GM23338 (cell line): ENCODE results near the gene UPF1. TPM values are rescaled to one million over a fixed set of nuclear protein-coding genes. Genes with fewer than 3 reads are reported as not detected.

Source experiments
- ATAC-seq: fragments of 200-7000 bp; cut with Tn5 transposase; 3 replicates; pipeline ENCODE4 v1.9.1; 2020
- DNase-seq: peaks from one replicate; pipeline ENCODE4 v3.0.0-alpha.2; 2015; ENCODE audit warnings: low spot score
- H2AFZ ChIP-seq: fragments of 200-600 bp; sonication (generic); 2 replicates; pipeline ENCODE4 v1.8.0; 2016; ENCODE audit warnings: antibody characterized with exemption, mild to moderate bottlenecking, moderate library complexity
- H3F3A ChIP-seq: fragments of 200-600 bp; sonication (generic); replicated peaks from 2 replicates; pipeline ENCODE4 v1.8.0; 2017; ENCODE audit warnings: antibody characterized with exemption, mixed run types, low read depth
- H3K27ac ChIP-seq: fragments of 200-600 bp; sonication (generic); 2 replicates; pipeline ENCODE4 v1.6.1; 2016; ENCODE audit warnings: low read depth
- H3K27me3 ChIP-seq: fragments of 200-600 bp; sonication (generic); 2 replicates; pipeline ENCODE4 v1.8.0; 2016; ENCODE audit warnings: mild to moderate bottlenecking, mixed run types, moderate library complexity; ENCODE audit not compliant: insufficient read depth
- H3K36me3 ChIP-seq: fragments of 200-600 bp; sonication (generic); 2 replicates; pipeline ENCODE4 v1.8.0; 2016; ENCODE audit warnings: mild to moderate bottlenecking; ENCODE audit not compliant: insufficient read depth
- H3K4me1 ChIP-seq: fragments of 200-600 bp; sonication (generic); 2 replicates; pipeline ENCODE4 v1.8.0; 2016; ENCODE audit warnings: mild to moderate bottlenecking, moderate library complexity; ENCODE audit not compliant: insufficient read depth
- H3K4me2 ChIP-seq: fragments of 200-600 bp; sonication (generic); 2 replicates; pipeline ENCODE4 v1.7.1; 2017; ENCODE audit warnings: mixed run types
- H3K4me3 ChIP-seq: fragments of 200-600 bp; sonication (generic); 2 replicates; pipeline ENCODE4 v1.6.1; 2016; ENCODE audit warnings: mixed run types
- H3K79me2 ChIP-seq: fragments of 200-600 bp; sonication (generic); replicated peaks from 2 replicates; pipeline ENCODE4 v1.8.0; 2017; ENCODE audit warnings: mild to moderate bottlenecking; ENCODE audit not compliant: insufficient read depth
- H3K9me2 ChIP-seq: fragments of 200-600 bp; sonication (generic); 2 replicates; pipeline ENCODE4 v1.8.0; 2017; ENCODE audit not compliant: insufficient read depth
- H4K20me1 ChIP-seq: fragments of 200-600 bp; sonication (generic); replicated peaks from 2 replicates; pipeline ENCODE4 v1.8.0; 2017; ENCODE audit warnings: mild to moderate bottlenecking; ENCODE audit not compliant: insufficient read depth
- H3K27ac Mint-ChIP-seq: 2 replicates; pipeline ENCODE4 v1.8.0; 2020; ENCODE audit warnings: inconsistent platforms, mild to moderate bottlenecking, moderate library complexity, mixed read lengths
- H3K27me3 Mint-ChIP-seq: 3 replicates; pipeline ENCODE4 v1.8.0; 2022; ENCODE audit warnings: low read depth, mild to moderate bottlenecking, moderate library complexity, mixed read lengths, inconsistent platforms; ENCODE audit not compliant: insufficient read depth, poor library complexity
- H3K36me3 Mint-ChIP-seq: 3 replicates; pipeline ENCODE4 v1.8.0; 2021; ENCODE audit warnings: low read depth, mild to moderate bottlenecking, inconsistent platforms, moderate library complexity, mixed read lengths
- H3K4me1 Mint-ChIP-seq: 3 replicates; pipeline ENCODE4 v1.8.0; 2020; ENCODE audit warnings: mild to moderate bottlenecking, inconsistent platforms, mixed read lengths
- H3K4me3 Mint-ChIP-seq: 3 replicates; pipeline ENCODE4 v1.8.0; 2021; ENCODE audit warnings: moderate library complexity, mild to moderate bottlenecking, inconsistent platforms, mixed read lengths
- H3K9me3 Mint-ChIP-seq: 3 replicates; pipeline ENCODE4 v1.8.0; 2020; ENCODE audit warnings: moderate library complexity, mild to moderate bottlenecking, inconsistent platforms, mixed read lengths
- CREB1 ChIP-seq: fragments of 250-450 bp; sonication (Bioruptor Pico); IDR thresholded peaks from 2 replicates; pipeline ENCODE4 v1.5.0; 2020; ENCODE audit warnings: low read depth, mild to moderate bottlenecking, moderate library complexity
- JUNB ChIP-seq: IDR thresholded peaks from one replicate; pipeline ENCODE4 v1.6.1; 2016; ENCODE audit warnings: antibody characterized with exemption; ENCODE audit not compliant: unreplicated experiment
- NANOG ChIP-seq: IDR thresholded peaks from 2 replicates; pipeline ENCODE4 v1.6.1; 2016; ENCODE audit warnings: antibody characterized with exemption, borderline replicate concordance
- POLR2AphosphoS5 ChIP-seq: IDR thresholded peaks from 2 replicates; pipeline ENCODE4 v1.6.1; 2016; ENCODE audit warnings: antibody characterized with exemption, low read depth
- REST ChIP-seq: IDR thresholded peaks from one replicate; pipeline ENCODE4 v1.6.1; 2018; ENCODE audit warnings: antibody characterized with exemption; ENCODE audit not compliant: unreplicated experiment
- ZNF114 ChIP-seq: fragments of 250-450 bp; sonication (Bioruptor Pico); IDR thresholded peaks from 2 replicates; pipeline ENCODE4 v1.5.0; 2020; ENCODE audit warnings: mild to moderate bottlenecking, moderate library complexity
- polyA plus RNA-seq: library from polyadenylated mRNA; unstranded; fragments of >200 nt; fragmentation: Nextera tagmentation; extraction: Ambion mirVana; gene quantifications from 2 replicates; pipeline ENCODE4 v1.2.1, GENCODE V29; 2016
- total RNA-seq: library from RNA; depleted of rRNA; stranded (reverse); fragments of >200 nt; shearing (Covaris generic); gene quantifications from 2 replicates; pipeline ENCODE4 v1.2.3, GENCODE V29; 2014
- TF ChIP-seq, protein P1 (sequence below): IDR thresholded peaks from 2 replicates; pipeline ENCODE4 v1.6.1; 2016; ENCODE audit warnings: antibody characterized with exemption

The UPF1 gene
- total and polyA plus RNA-seq, 2 experiments from 2014 or later = 13.8 to 138 TPM

DNA sequence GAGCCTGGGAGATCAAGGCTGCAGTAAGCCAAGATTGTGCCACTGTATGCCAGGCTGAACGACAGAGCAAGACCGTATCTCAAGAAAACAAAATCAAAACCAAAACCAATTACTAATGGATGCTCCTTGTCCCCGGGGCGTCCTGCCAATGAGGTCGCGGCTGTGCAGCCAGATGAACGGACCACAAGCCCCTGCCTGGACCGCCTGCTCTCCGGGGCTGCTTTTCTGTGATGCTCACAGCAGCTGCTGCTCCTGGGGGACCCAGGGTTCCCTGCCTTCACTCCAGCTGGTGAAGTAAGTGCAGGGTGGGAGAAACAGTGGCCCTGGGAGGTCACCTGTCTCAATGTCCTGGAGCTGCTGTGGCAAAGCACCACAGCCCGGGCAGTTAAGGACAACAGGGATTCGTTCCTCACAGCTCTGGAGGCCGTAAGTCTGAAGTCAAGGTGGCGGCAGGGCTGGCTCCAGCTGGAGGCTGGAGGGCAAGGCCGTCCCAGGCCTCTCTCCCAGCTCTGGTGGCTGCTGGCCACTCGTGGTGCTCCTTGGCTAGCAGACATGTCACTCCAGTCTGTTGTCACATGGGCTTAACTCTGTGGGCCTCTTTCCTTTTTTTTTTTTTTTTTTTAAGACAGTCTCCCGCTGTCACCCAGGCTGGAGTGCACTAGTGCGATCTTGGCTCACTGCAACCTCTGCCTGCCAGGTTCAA is 77.3 kb downstream of the UPF1 start:
- TF ChIP-seq REST = no peak

GRCh38 chr19:18910010-18910409 is 78.3 kb downstream of the UPF1 start:
- H3F3A ChIP-seq = no peaks in the 10 kb centered on the region
- Mint-ChIP-seq H3K27ac (no peak overlapping the region), H3K36me3 (peaks cover 21% of the 10 kb centered on the region), H3K9me3 (no peaks in the 10 kb centered on the region), H3K27me3 (peaks cover 4% of the 10 kb centered on the region), H3K4me1 (no peaks in the 10 kb centered on the region), H3K4me3 (no peak overlapping the region)
- 0 out of 2 replicates have a peak, but pooled peaks cover 4% of the 10 kb centered on the region for H3K36me3 ChIP-seq
- 0 out of 2 replicates have a peak, but pooled peaks cover 7% of the 10 kb centered on the region for H3K79me2 ChIP-seq
- no peaks in the 10 kb centered on the region for H3K9me2 ChIP-seq
- DNase-seq (no peak), ATAC-seq (no peak)
- H3K27ac ChIP-seq = no peak overlapping the region
- H3K27me3 ChIP-seq = no peaks in the 10 kb centered on the region
- TF ChIP-seq REST = no peak
- TF ChIP-seq JUNB = no peak
- TF ChIP-seq CREB1 (CRISPR knock-in tag) = no peak
- TF ChIP-seq POLR2AphosphoS5 = no peak
- TF ChIP-seq ZNF114 (CRISPR knock-in tag) = no peak
- TF ChIP-seq NANOG = no peak
- TF ChIP-seq, protein P1, sequence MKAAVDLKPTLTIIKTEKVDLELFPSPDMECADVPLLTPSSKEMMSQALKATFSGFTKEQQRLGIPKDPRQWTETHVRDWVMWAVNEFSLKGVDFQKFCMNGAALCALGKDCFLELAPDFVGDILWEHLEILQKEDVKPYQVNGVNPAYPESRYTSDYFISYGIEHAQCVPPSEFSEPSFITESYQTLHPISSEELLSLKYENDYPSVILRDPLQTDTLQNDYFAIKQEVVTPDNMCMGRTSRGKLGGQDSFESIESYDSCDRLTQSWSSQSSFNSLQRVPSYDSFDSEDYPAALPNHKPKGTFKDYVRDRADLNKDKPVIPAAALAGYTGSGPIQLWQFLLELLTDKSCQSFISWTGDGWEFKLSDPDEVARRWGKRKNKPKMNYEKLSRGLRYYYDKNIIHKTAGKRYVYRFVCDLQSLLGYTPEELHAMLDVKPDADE = no peak
- H4K20me1 ChIP-seq = peaks cover 2% of the 10 kb centered on the region
- no peak overlapping the region for H3K4me3 ChIP-seq
- H2AFZ ChIP-seq = no peak overlapping the region
- no peaks in the 10 kb centered on the region for H3K4me1 ChIP-seq
- H3K4me2 ChIP-seq = no peak overlapping the region

More for the DNA sequence above, 77.3 kb downstream of the UPF1 start:
- Histone ChIP-seq H3K79me2 (0 out of 2 replicates have a peak, but pooled peaks cover under 1% of the 10 kb centered on the region), H3K27ac (no peak overlapping the region), H3K4me3 (no peak overlapping the region), H3K36me3 (0 out of 2 replicates have a peak, but pooled peaks cover 4% of the 10 kb centered on the region), H3K27me3 (no peaks in the 10 kb centered on the region), H3K9me2 (no peaks in the 10 kb centered on the region), H3K4me2 (no peak overlapping the region), H3F3A (no peaks in the 10 kb centered on the region), H4K20me1 (no peaks in the 10 kb centered on the region; the same call in 1 of the 2 replicates), H3K4me1 (no peaks in the 10 kb centered on the region), H2AFZ (no peak overlapping the region)
- Mint-ChIP-seq H3K27me3 (peaks cover 4% of the 10 kb centered on the region), H3K9me3 (no peaks in the 10 kb centered on the region), H3K4me3 (no peak overlapping the region), H3K36me3 (peaks cover 20% of the 10 kb centered on the region), H3K27ac (no peak overlapping the region), H3K4me1 (no peaks in the 10 kb centered on the region)
- no peak for DNase-seq
- ATAC-seq = no peak
